Keratinocyte (primary cell): ENCODE measurements around the gene EFEMP1. TPM values are rescaled to one million over a fixed set of nuclear protein-coding genes. Genes with fewer than 3 reads are reported as not detected.

ENCODE experiments used
- DNase-seq: peaks from one replicate; pipeline ENCODE4 v3.0.0-alpha.2; 2011; ENCODE audit warnings: low read depth, missing footprints, low spot score
- FAIRE-seq: peaks from 2 replicates; lab custom pipeline; 2011; peaks lifted over from hg19 to GRCh38; lab: Jason Lieb, UNC
- H2AFZ ChIP-seq: 2 replicates; pipeline ENCODE4 v1.6.0; 2012; ENCODE audit warnings: low read length, control low read depth, inconsistent platforms; ENCODE audit not compliant: control insufficient read depth
- H3K27ac ChIP-seq: 2 replicates; pipeline ENCODE4 v1.5.1; 2011; ENCODE audit warnings: low read length; ENCODE audit not compliant: control insufficient read depth, insufficient read depth
- H3K27me3 ChIP-seq: 3 replicates; pipeline ENCODE4 v1.6.0; 2011; ENCODE audit warnings: low read length; ENCODE audit not compliant: control insufficient read depth, insufficient read depth; ENCODE audit errors: extremely low read depth
- H3K36me3 ChIP-seq, 2 experiments: 2 replicates in 1 of 2; 3 replicates in 1 of 2; pipeline ENCODE4 v1.5.1; 2011; ENCODE audit warnings: low read length in 2 of 2, mild to moderate bottlenecking in 1 of 2; ENCODE audit not compliant: control insufficient read depth in 2 of 2, insufficient read depth in 2 of 2; ENCODE audit errors: extremely low read depth in 1 of 2
- H3K4me1 ChIP-seq: 3 replicates; pipeline ENCODE4 v1.5.1; 2011; ENCODE audit warnings: low read length; ENCODE audit not compliant: control insufficient read depth, insufficient read depth; ENCODE audit errors: extremely low read depth
- H3K4me2 ChIP-seq: 3 replicates; pipeline ENCODE4 v1.6.0; 2011; ENCODE audit warnings: low read depth, low read length; ENCODE audit not compliant: control insufficient read depth, insufficient read depth; ENCODE audit errors: extremely low read depth
- H3K4me3 ChIP-seq, 3 experiments: fragments of 200-600 bp in 1 of 3; sonication (generic) in 1 of 3; 2 replicates in 2 of 3; 3 replicates in 1 of 3; pipeline ENCODE4 v1.5.1; 2011 to 2016; ENCODE audit warnings: low read length in 3 of 3, mild to moderate bottlenecking in 3 of 3, control low read depth in 2 of 3, inconsistent platforms in 1 of 3, low read depth in 1 of 3, mixed read lengths in 1 of 3, mixed run types in 1 of 3, moderate library complexity in 1 of 3; ENCODE audit not compliant: control insufficient read depth in 2 of 3, insufficient read depth in 2 of 3; ENCODE audit errors: extremely low read depth in 1 of 3
- H3K79me2 ChIP-seq: 2 replicates; pipeline ENCODE4 v1.6.0; 2012; ENCODE audit warnings: low read length; ENCODE audit not compliant: control insufficient read depth, insufficient read depth
- H3K9ac ChIP-seq: 3 replicates; pipeline ENCODE4 v1.6.0; 2011; ENCODE audit warnings: low read length; ENCODE audit not compliant: control insufficient read depth, insufficient read depth; ENCODE audit errors: extremely low read depth
- H3K9me1 ChIP-seq: 3 replicates; pipeline ENCODE4 v1.6.0; 2011; ENCODE audit warnings: low read length; ENCODE audit not compliant: control insufficient read depth, insufficient read depth; ENCODE audit errors: extremely low read depth
- H3K9me3 ChIP-seq: 2 replicates; pipeline ENCODE4 v1.5.1; 2012; ENCODE audit warnings: low read depth, low read length; ENCODE audit not compliant: control insufficient read depth
- H4K20me1 ChIP-seq: 3 replicates; pipeline ENCODE4 v1.6.0; 2011; ENCODE audit warnings: low read length; ENCODE audit not compliant: control insufficient read depth, insufficient read depth; ENCODE audit errors: extremely low read depth
- EZH2 ChIP-seq: IDR thresholded peaks from one replicate; pipeline ENCODE4 v1.6.1; 2012; ENCODE audit warnings: inconsistent platforms, mild to moderate bottlenecking, low read length, moderate library complexity
- dilution Hi-C: fragments of 300-500 bp; cut with MboI; formaldehyde crosslinking; loops from one replicate; pipeline ENCODE4 v1.7.0; 2020; ENCODE audit warnings: low sequenced_read_pairs; ENCODE audit not compliant: extremely low pct_ligation_motif_present
- polyA plus RNA-seq, 5 experiments: library from polyadenylated mRNA; depleted of rRNA in 3 of 5; stranded (reverse) in 3 of 5; stranded (forward) in 1 of 5; unstranded in 1 of 5; fragments of >200 nt; gene quantifications; 1 replicate in 1 of 5; 2 replicates in 3 of 5; 3 replicates in 1 of 5; pipeline versions ENCODE4 v1.2.1 to v1.2.3, GENCODE V29; 2011 to 2012; ENCODE audit warnings: missing spikeins in 2 of 5, low read depth in 1 of 5, low replicate concordance in 1 of 5
- TF ChIP-seq, protein P1 (sequence below), 3 experiments: IDR thresholded peaks in 1 of 3; conservative IDR thresholded peaks in 1 of 3; optimal IDR thresholded peaks in 1 of 3; 2 replicates in 2 of 3; 3 replicates in 1 of 3; pipeline versions ENCODE3 to v1.5.1; 2011; ENCODE audit warnings: low read length in 3 of 3, mild to moderate bottlenecking in 3 of 3, moderate library complexity in 2 of 3, control low read depth in 1 of 3, inconsistent platforms in 1 of 3; ENCODE audit not compliant: insufficient read depth in 2 of 3; ENCODE audit errors: extremely low read depth in 1 of 3

Gene EFEMP1
- polyA plus RNA-seq, 1 donor (not counting 4 experiments of a cell fraction or from before 2014, with no cell fraction given): 234 TPM

DNA sequence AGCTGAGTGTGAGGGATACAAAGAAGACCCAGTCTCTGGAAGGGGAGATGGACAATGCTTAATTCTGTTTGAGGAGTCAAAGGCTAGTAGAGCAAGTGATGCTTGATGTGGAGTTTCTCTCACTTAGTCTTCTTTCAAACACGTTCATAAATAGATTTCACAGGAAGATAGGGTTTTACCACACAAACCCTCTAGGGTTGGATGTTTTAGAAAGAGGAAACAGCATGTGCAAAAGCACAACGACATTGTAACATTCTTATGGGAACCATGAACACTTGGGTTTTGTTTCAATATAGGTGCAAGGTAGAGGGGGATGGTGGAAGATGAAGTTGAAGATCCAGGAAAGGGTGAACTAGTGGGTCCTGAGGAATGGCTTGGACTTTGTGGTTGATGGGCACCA lies 10.8 kb upstream of the EFEMP1 start:
- Histone ChIP-seq H3K36me3 (no peaks in the 10 kb centered on the region), H3K27me3 (no peaks in the 10 kb centered on the region), H3K9ac (no peak overlapping the region), H3K9me1 (no peaks in the 10 kb centered on the region), H3K79me2 (no peaks in the 10 kb centered on the region), H3K9me3 (no peaks in the 10 kb centered on the region), H3K4me2 (no peak overlapping the region), H3K27ac (no peak overlapping the region), H4K20me1 (no peaks in the 10 kb centered on the region), H2AFZ (no peak overlapping the region), H3K4me3 (no peak overlapping the region), H3K4me1 (no peaks in the 10 kb centered on the region)
- DNase-seq: no peak
- dilution Hi-C loops: no loop called here
- TF ChIP-seq, protein P1, sequence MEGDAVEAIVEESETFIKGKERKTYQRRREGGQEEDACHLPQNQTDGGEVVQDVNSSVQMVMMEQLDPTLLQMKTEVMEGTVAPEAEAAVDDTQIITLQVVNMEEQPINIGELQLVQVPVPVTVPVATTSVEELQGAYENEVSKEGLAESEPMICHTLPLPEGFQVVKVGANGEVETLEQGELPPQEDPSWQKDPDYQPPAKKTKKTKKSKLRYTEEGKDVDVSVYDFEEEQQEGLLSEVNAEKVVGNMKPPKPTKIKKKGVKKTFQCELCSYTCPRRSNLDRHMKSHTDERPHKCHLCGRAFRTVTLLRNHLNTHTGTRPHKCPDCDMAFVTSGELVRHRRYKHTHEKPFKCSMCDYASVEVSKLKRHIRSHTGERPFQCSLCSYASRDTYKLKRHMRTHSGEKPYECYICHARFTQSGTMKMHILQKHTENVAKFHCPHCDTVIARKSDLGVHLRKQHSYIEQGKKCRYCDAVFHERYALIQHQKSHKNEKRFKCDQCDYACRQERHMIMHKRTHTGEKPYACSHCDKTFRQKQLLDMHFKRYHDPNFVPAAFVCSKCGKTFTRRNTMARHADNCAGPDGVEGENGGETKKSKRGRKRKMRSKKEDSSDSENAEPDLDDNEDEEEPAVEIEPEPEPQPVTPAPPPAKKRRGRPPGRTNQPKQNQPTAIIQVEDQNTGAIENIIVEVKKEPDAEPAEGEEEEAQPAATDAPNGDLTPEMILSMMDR (optimal IDR thresholded peaks at IDR 0.05 in 1 of 3, IDR thresholded peaks at IDR 0.05 in 1 of 3, conservative IDR thresholded peaks at IDR 0.05 in 1 of 3; ENCODE audit: extremely low read depth in 1 of 3, insufficient read depth in 2 of 3, low read length in 3 of 3): no peak
- TF ChIP-seq EZH2: no peak
- no peak for FAIRE-seq

GRCh38 chr2:55932843-55933242 lies 9.3 kb upstream of the EFEMP1 start:
- no peaks in the 10 kb centered on the region for H3K9me3 ChIP-seq
- H4K20me1 ChIP-seq: no peaks in the 10 kb centered on the region
- H3K79me2 ChIP-seq: no peaks in the 10 kb centered on the region
- H3K36me3 ChIP-seq: no peaks in the 10 kb centered on the region
- H3K27ac ChIP-seq: no peak overlapping the region
- H3K4me1 ChIP-seq: no peaks in the 10 kb centered on the region
- H3K27me3 ChIP-seq: no peaks in the 10 kb centered on the region
- no peak overlapping the region for H2AFZ ChIP-seq
- no peak overlapping the region for H3K9ac ChIP-seq
- DNase-seq: no peak
- dilution Hi-C loops: no loop called here
- no peak overlapping the region for H3K4me2 ChIP-seq
- no peak overlapping the region for H3K4me3 ChIP-seq
- H3K9me1 ChIP-seq: no peaks in the 10 kb centered on the region
- TF ChIP-seq, protein P1 (optimal IDR thresholded peaks at IDR 0.05 in 1 of 3, IDR thresholded peaks at IDR 0.05 in 1 of 3, conservative IDR thresholded peaks at IDR 0.05 in 1 of 3; ENCODE audit: extremely low read depth in 1 of 3, insufficient read depth in 2 of 3, low read length in 3 of 3): no peak
- TF ChIP-seq EZH2: no peak
- no peak for FAIRE-seq
